SIG-M5 treated with dmso at 0.1 percent for 504 hours (cell line): ENCODE measurements around the gene ANK3.

Source experiments
- DNase-seq: peaks from one replicate; lab custom pipeline; 2025; ENCODE audit not compliant: unreplicated experiment; lab: John Stamatoyannopoulos, UW

Gene ANK3

GRCh38 chr10:59997827-59998525 is 391.7 kb downstream of the ANK3 start:
- DNase-seq, result no peak

- DNase-seq, result no peak
Observed at GRCh38 chr10:59995862-59996261, 393.8 kb downstream of the ANK3 start.

- DNase-seq, result no peak
Observed at GRCh38 chr10:59993931-59994330, 395.7 kb downstream of the ANK3 start.

DNA sequence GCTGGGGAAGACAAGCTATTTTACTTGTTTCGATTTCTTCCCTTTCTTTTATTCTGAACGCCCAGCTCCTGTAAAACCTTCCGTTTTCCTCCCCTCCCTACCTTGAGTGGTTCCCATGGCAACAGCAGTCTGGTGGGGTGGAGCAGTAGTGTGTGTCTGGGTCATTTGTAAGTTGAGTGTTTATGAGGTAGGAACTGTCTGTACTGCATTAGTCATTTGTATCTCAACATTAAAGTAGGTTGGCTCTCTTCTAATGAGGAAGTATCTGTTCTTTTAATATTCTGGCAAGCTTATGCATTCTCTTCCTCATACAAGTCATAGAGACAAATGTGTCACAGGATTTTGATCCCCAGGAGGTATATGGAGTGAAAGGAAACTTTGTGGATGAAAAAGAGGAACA is 398.0 kb downstream of the ANK3 start:
- DNase-seq, result peak; percentile 76

DNA sequence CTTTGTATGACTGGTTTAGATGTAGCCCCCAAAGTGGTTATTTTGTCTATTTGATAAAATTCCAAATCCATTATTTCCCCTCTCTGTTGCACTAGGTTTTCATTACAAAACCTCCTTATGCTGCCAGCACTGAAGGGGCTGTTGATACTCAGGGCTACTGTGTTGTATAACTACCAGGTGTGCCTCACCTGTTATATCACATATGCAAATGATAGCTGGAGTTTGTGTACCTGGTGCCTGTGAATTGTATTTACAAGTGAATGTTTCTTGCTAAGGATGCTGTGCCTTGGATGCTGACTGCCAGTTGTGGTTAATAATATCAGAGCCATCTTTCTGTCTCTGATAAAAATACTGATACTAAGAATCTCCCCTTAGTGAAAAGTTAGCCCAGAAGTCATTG is 398.6 kb downstream of the ANK3 start:
- DNase-seq, result no peak

GRCh38 chr10:59985639-59986038 is 404.0 kb downstream of the ANK3 start:
- DNase-seq, result no peak

- DNase-seq, result no peak
Observed at GRCh38 chr10:59984415-59984814, 405.3 kb downstream of the ANK3 start.

GRCh38 chr10:59980356-59980755 is 409.3 kb downstream of the ANK3 start:
- DNase-seq, result no peak

GRCh38 chr10:59977486-59977885 is 412.2 kb downstream of the ANK3 start:
- DNase-seq, result no peak

GRCh38 chr10:59976909-59977308 is 412.8 kb downstream of the ANK3 start:
- DNase-seq, result no peak
